GM03348 (cell line): Measurements from ENCODE around the gene RAB25.

ENCODE experiments used
- DNase-seq: peaks from one replicate; pipeline ENCODE4 v3.0.0; 2012; ENCODE audit warnings: low spot score

RAB25 gene

GRCh38 chr1:156079762-156080161 is 18.8 kb downstream of the RAB25 start:
- no peak for DNase-seq

GRCh38 chr1:156080241-156080862 is 19.4 kb downstream of the RAB25 start:
- no peak for DNase-seq

GRCh38 chr1:156080863-156081179 is 19.9 kb downstream of the RAB25 start:
- no peak for DNase-seq

GRCh38 chr1:156081180-156081916 is 20.4 kb downstream of the RAB25 start:
- no peak for DNase-seq

- no peak for DNase-seq
These were observed 21.0 kb downstream of the RAB25 start for GRCh38 chr1:156081917-156082308.

GRCh38 chr1:156082309-156083091 is 21.5 kb downstream of the RAB25 start, which contains the start of gene MEX3A:
TSS of gene MEX3A (minus strand) at chr1:156082465. CDS start at chr1:156081998, 467 bp downstream.
- peak; percentile 92 for DNase-seq

GRCh38 chr1:156083800-156084790 is 23.1 kb downstream of the RAB25 start:
- DNase-seq, result no peak

- DNase-seq, result no peak
These were observed 25.3 kb downstream of the RAB25 start for GRCh38 chr1:156086256-156086662.

GRCh38 chr1:156089704-156090103 is 28.7 kb downstream of the RAB25 start:
- no peak for DNase-seq

GRCh38 chr1:156090138-156090839 is 29.3 kb downstream of the RAB25 start:
- no peak for DNase-seq

- peak; percentile 83 for DNase-seq
These were observed 29.9 kb downstream of the RAB25 start for GRCh38 chr1:156090840-156091188.

GRCh38 chr1:156091610-156092009 is 30.6 kb downstream of the RAB25 start:
- no peak for DNase-seq

- no peak for DNase-seq
These were observed 35.0 kb downstream of the RAB25 start for GRCh38 chr1:156095906-156096508.

GRCh38 chr1:156096640-156097391 is 35.9 kb downstream of the RAB25 start:
- peak; percentile 93 for DNase-seq

GRCh38 chr1:156097499-156098178 is 36.7 kb downstream of the RAB25 start:
- DNase-seq, result no peak

GRCh38 chr1:156098784-156099183 is 37.8 kb downstream of the RAB25 start:
- DNase-seq, result no peak

GRCh38 chr1:156099282-156099681 is 38.3 kb downstream of the RAB25 start:
- no peak for DNase-seq

GRCh38 chr1:156100205-156100995 is 39.4 kb downstream of the RAB25 start:
- no peak for DNase-seq

GRCh38 chr1:156101880-156102279 is 40.9 kb downstream of the RAB25 start:
- DNase-seq, result no peak
